NK-92 (cell line): Measurements from ENCODE around the gene PLA1A.

Experiments used
- DNase-seq: peaks from one replicate; lab custom pipeline; 2025; ENCODE audit not compliant: unreplicated experiment; lab: John Stamatoyannopoulos, UW

Gene PLA1A

GRCh38 chr3:119636249-119636648 lies 38.6 kb downstream of the PLA1A start:
- no peak for DNase-seq

- no peak for DNase-seq
Measured at GRCh38 chr3:119636891-119637611, 39.4 kb downstream of the PLA1A start.

GRCh38 chr3:119637679-119638477 lies 40.2 kb downstream of the PLA1A start:
- DNase-seq: no peak

- no peak for DNase-seq
Measured at GRCh38 chr3:119639494-119640350, 42.0 kb downstream of the PLA1A start.

- DNase-seq: no peak
Measured at GRCh38 chr3:119641416-119641815, 43.7 kb downstream of the PLA1A start.

- no peak for DNase-seq
Measured at GRCh38 chr3:119642746-119643473, 45.2 kb downstream of the PLA1A start.

GRCh38 chr3:119643528-119643927 lies 45.8 kb downstream of the PLA1A start:
- DNase-seq: no peak

GRCh38 chr3:119644481-119644880 lies 46.8 kb downstream of the PLA1A start:
- DNase-seq: no peak

- no peak for DNase-seq
Measured at GRCh38 chr3:119645813-119646212, 48.1 kb downstream of the PLA1A start.

- no peak for DNase-seq
Measured at GRCh38 chr3:119647171-119647570, 49.5 kb downstream of the PLA1A start.

- DNase-seq: no peak
Measured at GRCh38 chr3:119647843-119648575, 50.3 kb downstream of the PLA1A start.

GRCh38 chr3:119649761-119650160 lies 52.1 kb downstream of the PLA1A start:
- no peak for DNase-seq

GRCh38 chr3:119652306-119653033 lies 54.8 kb downstream of the PLA1A start:
- DNase-seq: no peak

GRCh38 chr3:119653876-119654275 lies 56.2 kb downstream of the PLA1A start:
- DNase-seq: no peak

GRCh38 chr3:119657887-119658702 lies 60.4 kb downstream of the PLA1A start:
- DNase-seq: no peak

- no peak for DNase-seq
Measured at GRCh38 chr3:119658994-119659393, 61.3 kb downstream of the PLA1A start.

- DNase-seq: no peak
Measured at GRCh38 chr3:119659606-119660291, 62.1 kb downstream of the PLA1A start.
